GM23338 (cell line): Measurements from ENCODE around the gene SMG7. TPM values are rescaled to one million over a fixed set of nuclear protein-coding genes. Genes with fewer than 3 reads are reported as not detected.

Experiments
- ATAC-seq: fragments of 200-7000 bp; cut with Tn5 transposase; 3 replicates; pipeline ENCODE4 v1.9.1; 2020
- DNase-seq: peaks from one replicate; pipeline ENCODE4 v3.0.0-alpha.2; 2015; ENCODE audit warnings: low spot score
- H2AFZ ChIP-seq: fragments of 200-600 bp; sonication (generic); 2 replicates; pipeline ENCODE4 v1.8.0; 2016; ENCODE audit warnings: antibody characterized with exemption, mild to moderate bottlenecking, moderate library complexity
- H3F3A ChIP-seq: fragments of 200-600 bp; sonication (generic); replicated peaks from 2 replicates; pipeline ENCODE4 v1.8.0; 2017; ENCODE audit warnings: antibody characterized with exemption, mixed run types, low read depth
- H3K27ac ChIP-seq: fragments of 200-600 bp; sonication (generic); 2 replicates; pipeline ENCODE4 v1.6.1; 2016; ENCODE audit warnings: low read depth
- H3K27me3 ChIP-seq: fragments of 200-600 bp; sonication (generic); 2 replicates; pipeline ENCODE4 v1.8.0; 2016; ENCODE audit warnings: mild to moderate bottlenecking, mixed run types, moderate library complexity; ENCODE audit not compliant: insufficient read depth
- H3K36me3 ChIP-seq: fragments of 200-600 bp; sonication (generic); 2 replicates; pipeline ENCODE4 v1.8.0; 2016; ENCODE audit warnings: mild to moderate bottlenecking; ENCODE audit not compliant: insufficient read depth
- H3K4me1 ChIP-seq: fragments of 200-600 bp; sonication (generic); 2 replicates; pipeline ENCODE4 v1.8.0; 2016; ENCODE audit warnings: mild to moderate bottlenecking, moderate library complexity; ENCODE audit not compliant: insufficient read depth
- H3K4me2 ChIP-seq: fragments of 200-600 bp; sonication (generic); 2 replicates; pipeline ENCODE4 v1.7.1; 2017; ENCODE audit warnings: mixed run types
- H3K4me3 ChIP-seq: fragments of 200-600 bp; sonication (generic); 2 replicates; pipeline ENCODE4 v1.6.1; 2016; ENCODE audit warnings: mixed run types
- H3K79me2 ChIP-seq: fragments of 200-600 bp; sonication (generic); replicated peaks from 2 replicates; pipeline ENCODE4 v1.8.0; 2017; ENCODE audit warnings: mild to moderate bottlenecking; ENCODE audit not compliant: insufficient read depth
- H3K9me2 ChIP-seq: fragments of 200-600 bp; sonication (generic); 2 replicates; pipeline ENCODE4 v1.8.0; 2017; ENCODE audit not compliant: insufficient read depth
- H4K20me1 ChIP-seq: fragments of 200-600 bp; sonication (generic); replicated peaks from 2 replicates; pipeline ENCODE4 v1.8.0; 2017; ENCODE audit warnings: mild to moderate bottlenecking; ENCODE audit not compliant: insufficient read depth
- H3K27ac Mint-ChIP-seq: 2 replicates; pipeline ENCODE4 v1.8.0; 2020; ENCODE audit warnings: inconsistent platforms, mild to moderate bottlenecking, moderate library complexity, mixed read lengths
- H3K27me3 Mint-ChIP-seq: 3 replicates; pipeline ENCODE4 v1.8.0; 2022; ENCODE audit warnings: low read depth, mild to moderate bottlenecking, moderate library complexity, mixed read lengths, inconsistent platforms; ENCODE audit not compliant: insufficient read depth, poor library complexity
- H3K36me3 Mint-ChIP-seq: 3 replicates; pipeline ENCODE4 v1.8.0; 2021; ENCODE audit warnings: low read depth, mild to moderate bottlenecking, inconsistent platforms, moderate library complexity, mixed read lengths
- H3K4me1 Mint-ChIP-seq: 3 replicates; pipeline ENCODE4 v1.8.0; 2020; ENCODE audit warnings: mild to moderate bottlenecking, inconsistent platforms, mixed read lengths
- H3K4me3 Mint-ChIP-seq: 3 replicates; pipeline ENCODE4 v1.8.0; 2021; ENCODE audit warnings: moderate library complexity, mild to moderate bottlenecking, inconsistent platforms, mixed read lengths
- H3K9me3 Mint-ChIP-seq: 3 replicates; pipeline ENCODE4 v1.8.0; 2020; ENCODE audit warnings: moderate library complexity, mild to moderate bottlenecking, inconsistent platforms, mixed read lengths
- CREB1 ChIP-seq: fragments of 250-450 bp; sonication (Bioruptor Pico); IDR thresholded peaks from 2 replicates; pipeline ENCODE4 v1.5.0; 2020; ENCODE audit warnings: low read depth, mild to moderate bottlenecking, moderate library complexity
- EZH2phosphoT487 ChIP-seq: fragments of 200-600 bp; sonication (generic); IDR thresholded peaks from one replicate; pipeline ENCODE4 v1.8.1; 2018; ENCODE audit warnings: antibody characterized with exemption; ENCODE audit not compliant: unreplicated experiment
- NANOG ChIP-seq: IDR thresholded peaks from 2 replicates; pipeline ENCODE4 v1.6.1; 2016; ENCODE audit warnings: antibody characterized with exemption, borderline replicate concordance
- POLR2AphosphoS5 ChIP-seq: IDR thresholded peaks from 2 replicates; pipeline ENCODE4 v1.6.1; 2016; ENCODE audit warnings: antibody characterized with exemption, low read depth
- STAT1 ChIP-seq: IDR thresholded peaks from one replicate; pipeline ENCODE4 v1.6.1; 2016; ENCODE audit warnings: antibody characterized with exemption; ENCODE audit not compliant: unreplicated experiment
- ZNF114 ChIP-seq: fragments of 250-450 bp; sonication (Bioruptor Pico); IDR thresholded peaks from 2 replicates; pipeline ENCODE4 v1.5.0; 2020; ENCODE audit warnings: mild to moderate bottlenecking, moderate library complexity
- ZNF331 ChIP-seq: fragments of 250-450 bp; sonication (Bioruptor Pico); IDR thresholded peaks from 2 replicates; pipeline ENCODE4 v1.5.0; 2020; ENCODE audit warnings: low read depth, mild to moderate bottlenecking, moderate library complexity
- polyA plus RNA-seq: library from polyadenylated mRNA; unstranded; fragments of >200 nt; fragmentation: Nextera tagmentation; extraction: Ambion mirVana; gene quantifications from 2 replicates; pipeline ENCODE4 v1.2.1, GENCODE V29; 2016
- total RNA-seq: library from RNA; depleted of rRNA; stranded (reverse); fragments of >200 nt; shearing (Covaris generic); gene quantifications from 2 replicates; pipeline ENCODE4 v1.2.3, GENCODE V29; 2014
- TF ChIP-seq, protein P1 (sequence below): fragments of 250-450 bp; sonication (Bioruptor Pico); IDR thresholded peaks from 2 replicates; pipeline ENCODE4 v1.5.0; 2020; ENCODE audit warnings: mild to moderate bottlenecking, moderate library complexity
- TF ChIP-seq, protein P2 (sequence below), 2 experiments: fragments of 200-600 bp in 1 of 2; sonication (generic) in 1 of 2; conservative IDR thresholded peaks; 2 replicates each; pipeline versions ENCODE4 v1.5.1 to v1.6.1; 2016 to 2017; ENCODE audit warnings: antibody characterized with exemption in 2 of 2, low read depth in 2 of 2, mild to moderate bottlenecking in 2 of 2, moderate library complexity in 1 of 2
- TF ChIP-seq, protein P3 (sequence below): IDR thresholded peaks from 2 replicates; pipeline ENCODE4 v1.6.1; 2016; ENCODE audit warnings: antibody characterized with exemption
- TF ChIP-seq, protein P4 (sequence below): IDR thresholded peaks from one replicate; pipeline ENCODE4 v1.6.1; 2018; ENCODE audit warnings: antibody characterized with exemption; ENCODE audit not compliant: unreplicated experiment

Gene SMG7
- total and polyA plus RNA-seq, 2 experiments from 2014 or later = 33.0 to 79.4 TPM

DNA sequence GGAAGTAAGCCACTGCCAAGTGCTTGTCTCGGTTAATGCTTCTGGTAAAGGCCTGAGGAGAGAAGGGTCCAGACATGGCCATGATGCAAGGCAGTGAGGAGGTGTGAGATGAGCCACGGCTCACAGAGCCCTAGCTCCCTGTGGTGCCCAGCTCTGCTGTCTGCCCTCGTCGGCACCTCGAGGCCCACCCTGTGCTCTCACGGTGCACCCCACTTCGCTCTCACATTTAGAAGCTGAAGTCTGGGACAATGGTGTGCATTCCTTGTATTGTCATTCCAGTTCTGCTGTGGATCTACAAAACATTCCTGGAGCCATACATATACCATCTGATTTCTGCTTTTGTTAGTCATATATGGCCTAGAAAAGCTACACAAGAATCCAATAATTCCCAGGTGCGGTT lies 114.6 kb downstream of the SMG7 start:
- Histone ChIP-seq H2AFZ (peak overlapping the region; percentile 49; the same call in 1 of the 2 replicates), H3K27me3 (no peaks in the 10 kb centered on the region), H3K79me2 (no peaks in the 10 kb centered on the region), H3F3A (no peaks in the 10 kb centered on the region), H3K4me3 (no peak overlapping the region), H3K4me1 (peaks cover 16% of the 10 kb centered on the region), H3K4me2 (no peak overlapping the region), H4K20me1 (no peaks in the 10 kb centered on the region), H3K9me2 (no peaks in the 10 kb centered on the region), H3K27ac (no peak overlapping the region; the same call in 1 of the 2 replicates), H3K36me3 (no peaks in the 10 kb centered on the region)
- peaks cover 13% of the 10 kb centered on the region for H3K4me1 Mint-ChIP-seq
- peak; percentile 39 for DNase-seq
- no peak overlapping the region for H3K4me3 Mint-ChIP-seq
- no peak overlapping the region for H3K27ac Mint-ChIP-seq
- peaks cover 9% of the 10 kb centered on the region for H3K27me3 Mint-ChIP-seq
- no peaks in the 10 kb centered on the region; the same call in 2 of the 3 replicates for H3K9me3 Mint-ChIP-seq
- TF ChIP-seq, protein P1, sequence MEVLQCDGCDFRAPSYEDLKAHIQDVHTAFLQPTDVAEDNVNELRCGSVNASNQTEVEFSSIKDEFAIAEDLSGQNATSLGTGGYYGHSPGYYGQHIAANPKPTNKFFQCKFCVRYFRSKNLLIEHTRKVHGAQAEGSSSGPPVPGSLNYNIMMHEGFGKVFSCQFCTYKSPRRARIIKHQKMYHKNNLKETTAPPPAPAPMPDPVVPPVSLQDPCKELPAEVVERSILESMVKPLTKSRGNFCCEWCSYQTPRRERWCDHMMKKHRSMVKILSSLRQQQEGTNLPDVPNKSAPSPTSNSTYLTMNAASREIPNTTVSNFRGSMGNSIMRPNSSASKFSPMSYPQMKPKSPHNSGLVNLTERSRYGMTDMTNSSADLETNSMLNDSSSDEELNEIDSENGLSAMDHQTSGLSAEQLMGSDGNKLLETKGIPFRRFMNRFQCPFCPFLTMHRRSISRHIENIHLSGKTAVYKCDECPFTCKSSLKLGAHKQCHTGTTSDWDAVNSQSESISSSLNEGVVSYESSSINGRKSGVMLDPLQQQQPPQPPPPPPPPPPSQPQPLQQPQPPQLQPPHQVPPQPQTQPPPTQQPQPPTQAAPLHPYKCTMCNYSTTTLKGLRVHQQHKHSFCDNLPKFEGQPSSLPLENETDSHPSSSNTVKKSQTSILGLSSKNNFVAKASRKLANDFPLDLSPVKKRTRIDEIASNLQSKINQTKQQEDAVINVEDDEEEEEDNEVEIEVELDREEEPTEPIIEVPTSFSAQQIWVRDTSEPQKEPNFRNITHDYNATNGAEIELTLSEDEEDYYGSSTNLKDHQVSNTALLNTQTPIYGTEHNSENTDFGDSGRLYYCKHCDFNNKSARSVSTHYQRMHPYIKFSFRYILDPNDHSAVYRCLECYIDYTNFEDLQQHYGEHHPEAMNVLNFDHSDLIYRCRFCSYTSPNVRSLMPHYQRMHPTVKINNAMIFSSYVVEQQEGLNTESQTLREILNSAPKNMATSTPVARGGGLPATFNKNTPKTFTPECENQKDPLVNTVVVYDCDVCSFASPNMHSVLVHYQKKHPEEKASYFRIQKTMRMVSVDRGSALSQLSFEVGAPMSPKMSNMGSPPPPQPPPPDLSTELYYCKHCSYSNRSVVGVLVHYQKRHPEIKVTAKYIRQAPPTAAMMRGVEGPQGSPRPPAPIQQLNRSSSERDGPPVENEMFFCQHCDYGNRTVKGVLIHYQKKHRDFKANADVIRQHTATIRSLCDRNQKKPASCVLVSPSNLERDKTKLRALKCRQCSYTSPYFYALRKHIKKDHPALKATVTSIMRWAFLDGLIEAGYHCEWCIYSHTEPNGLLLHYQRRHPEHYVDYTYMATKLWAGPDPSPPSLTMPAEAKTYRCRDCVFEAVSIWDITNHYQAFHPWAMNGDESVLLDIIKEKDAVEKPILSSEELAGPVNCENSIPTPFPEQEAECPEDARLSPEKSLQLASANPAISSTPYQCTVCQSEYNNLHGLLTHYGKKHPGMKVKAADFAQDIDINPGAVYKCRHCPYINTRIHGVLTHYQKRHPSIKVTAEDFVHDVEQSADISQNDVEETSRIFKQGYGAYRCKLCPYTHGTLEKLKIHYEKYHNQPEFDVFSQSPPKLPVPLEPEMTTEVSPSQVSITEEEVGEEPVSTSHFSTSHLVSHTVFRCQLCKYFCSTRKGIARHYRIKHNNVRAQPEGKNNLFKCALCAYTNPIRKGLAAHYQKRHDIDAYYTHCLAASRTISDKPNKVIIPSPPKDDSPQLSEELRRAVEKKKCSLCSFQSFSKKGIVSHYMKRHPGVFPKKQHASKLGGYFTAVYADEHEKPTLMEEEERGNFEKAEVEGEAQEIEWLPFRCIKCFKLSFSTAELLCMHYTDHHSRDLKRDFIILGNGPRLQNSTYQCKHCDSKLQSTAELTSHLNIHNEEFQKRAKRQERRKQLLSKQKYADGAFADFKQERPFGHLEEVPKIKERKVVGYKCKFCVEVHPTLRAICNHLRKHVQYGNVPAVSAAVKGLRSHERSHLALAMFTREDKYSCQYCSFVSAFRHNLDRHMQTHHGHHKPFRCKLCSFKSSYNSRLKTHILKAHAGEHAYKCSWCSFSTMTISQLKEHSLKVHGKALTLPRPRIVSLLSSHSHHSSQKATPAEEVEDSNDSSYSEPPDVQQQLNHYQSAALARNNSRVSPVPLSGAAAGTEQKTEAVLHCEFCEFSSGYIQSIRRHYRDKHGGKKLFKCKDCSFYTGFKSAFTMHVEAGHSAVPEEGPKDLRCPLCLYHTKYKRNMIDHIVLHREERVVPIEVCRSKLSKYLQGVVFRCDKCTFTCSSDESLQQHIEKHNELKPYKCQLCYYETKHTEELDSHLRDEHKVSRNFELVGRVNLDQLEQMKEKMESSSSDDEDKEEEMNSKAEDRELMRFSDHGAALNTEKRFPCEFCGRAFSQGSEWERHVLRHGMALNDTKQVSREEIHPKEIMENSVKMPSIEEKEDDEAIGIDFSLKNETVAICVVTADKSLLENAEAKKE (CRISPR knock-in tag) = no peak
- TF ChIP-seq POLR2AphosphoS5 (no peak), ZNF331 (no peak), STAT1 (no peak), EZH2phosphoT487 (no peak), CREB1 (CRISPR knock-in tag) (no peak), NANOG (no peak), ZNF114 (CRISPR knock-in tag) (no peak)
- TF ChIP-seq, protein P2, sequence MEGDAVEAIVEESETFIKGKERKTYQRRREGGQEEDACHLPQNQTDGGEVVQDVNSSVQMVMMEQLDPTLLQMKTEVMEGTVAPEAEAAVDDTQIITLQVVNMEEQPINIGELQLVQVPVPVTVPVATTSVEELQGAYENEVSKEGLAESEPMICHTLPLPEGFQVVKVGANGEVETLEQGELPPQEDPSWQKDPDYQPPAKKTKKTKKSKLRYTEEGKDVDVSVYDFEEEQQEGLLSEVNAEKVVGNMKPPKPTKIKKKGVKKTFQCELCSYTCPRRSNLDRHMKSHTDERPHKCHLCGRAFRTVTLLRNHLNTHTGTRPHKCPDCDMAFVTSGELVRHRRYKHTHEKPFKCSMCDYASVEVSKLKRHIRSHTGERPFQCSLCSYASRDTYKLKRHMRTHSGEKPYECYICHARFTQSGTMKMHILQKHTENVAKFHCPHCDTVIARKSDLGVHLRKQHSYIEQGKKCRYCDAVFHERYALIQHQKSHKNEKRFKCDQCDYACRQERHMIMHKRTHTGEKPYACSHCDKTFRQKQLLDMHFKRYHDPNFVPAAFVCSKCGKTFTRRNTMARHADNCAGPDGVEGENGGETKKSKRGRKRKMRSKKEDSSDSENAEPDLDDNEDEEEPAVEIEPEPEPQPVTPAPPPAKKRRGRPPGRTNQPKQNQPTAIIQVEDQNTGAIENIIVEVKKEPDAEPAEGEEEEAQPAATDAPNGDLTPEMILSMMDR (conservative IDR thresholded peaks at IDR 0.05; ENCODE audit: low read depth in 2 of 2) = no peak
- TF ChIP-seq, protein P3, sequence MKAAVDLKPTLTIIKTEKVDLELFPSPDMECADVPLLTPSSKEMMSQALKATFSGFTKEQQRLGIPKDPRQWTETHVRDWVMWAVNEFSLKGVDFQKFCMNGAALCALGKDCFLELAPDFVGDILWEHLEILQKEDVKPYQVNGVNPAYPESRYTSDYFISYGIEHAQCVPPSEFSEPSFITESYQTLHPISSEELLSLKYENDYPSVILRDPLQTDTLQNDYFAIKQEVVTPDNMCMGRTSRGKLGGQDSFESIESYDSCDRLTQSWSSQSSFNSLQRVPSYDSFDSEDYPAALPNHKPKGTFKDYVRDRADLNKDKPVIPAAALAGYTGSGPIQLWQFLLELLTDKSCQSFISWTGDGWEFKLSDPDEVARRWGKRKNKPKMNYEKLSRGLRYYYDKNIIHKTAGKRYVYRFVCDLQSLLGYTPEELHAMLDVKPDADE = no peak
- TF ChIP-seq, protein P4, sequence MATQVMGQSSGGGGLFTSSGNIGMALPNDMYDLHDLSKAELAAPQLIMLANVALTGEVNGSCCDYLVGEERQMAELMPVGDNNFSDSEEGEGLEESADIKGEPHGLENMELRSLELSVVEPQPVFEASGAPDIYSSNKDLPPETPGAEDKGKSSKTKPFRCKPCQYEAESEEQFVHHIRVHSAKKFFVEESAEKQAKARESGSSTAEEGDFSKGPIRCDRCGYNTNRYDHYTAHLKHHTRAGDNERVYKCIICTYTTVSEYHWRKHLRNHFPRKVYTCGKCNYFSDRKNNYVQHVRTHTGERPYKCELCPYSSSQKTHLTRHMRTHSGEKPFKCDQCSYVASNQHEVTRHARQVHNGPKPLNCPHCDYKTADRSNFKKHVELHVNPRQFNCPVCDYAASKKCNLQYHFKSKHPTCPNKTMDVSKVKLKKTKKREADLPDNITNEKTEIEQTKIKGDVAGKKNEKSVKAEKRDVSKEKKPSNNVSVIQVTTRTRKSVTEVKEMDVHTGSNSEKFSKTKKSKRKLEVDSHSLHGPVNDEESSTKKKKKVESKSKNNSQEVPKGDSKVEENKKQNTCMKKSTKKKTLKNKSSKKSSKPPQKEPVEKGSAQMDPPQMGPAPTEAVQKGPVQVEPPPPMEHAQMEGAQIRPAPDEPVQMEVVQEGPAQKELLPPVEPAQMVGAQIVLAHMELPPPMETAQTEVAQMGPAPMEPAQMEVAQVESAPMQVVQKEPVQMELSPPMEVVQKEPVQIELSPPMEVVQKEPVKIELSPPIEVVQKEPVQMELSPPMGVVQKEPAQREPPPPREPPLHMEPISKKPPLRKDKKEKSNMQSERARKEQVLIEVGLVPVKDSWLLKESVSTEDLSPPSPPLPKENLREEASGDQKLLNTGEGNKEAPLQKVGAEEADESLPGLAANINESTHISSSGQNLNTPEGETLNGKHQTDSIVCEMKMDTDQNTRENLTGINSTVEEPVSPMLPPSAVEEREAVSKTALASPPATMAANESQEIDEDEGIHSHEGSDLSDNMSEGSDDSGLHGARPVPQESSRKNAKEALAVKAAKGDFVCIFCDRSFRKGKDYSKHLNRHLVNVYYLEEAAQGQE = no peak
- H3K36me3 Mint-ChIP-seq = no peaks in the 10 kb centered on the region
- peak; percentile 50 for ATAC-seq
